Breast epithelium (tissue), 4 donors: ENCODE data around the gene KCNK4. TPM values are rescaled to one million over a fixed set of nuclear protein-coding genes. Genes with fewer than 3 reads are reported as not detected.

Source experiments
- DNase-seq, 2 donors: peaks; one replicate each; pipeline ENCODE4 v3.0.0-alpha.2; 2019; ENCODE audit warnings: low spot score in 2 of 2
- H3K27ac ChIP-seq, 2 donors: fragments of 200-600 bp; sonication (generic) in 1 of 2; one replicate each; pipeline ENCODE4 v1.5.1; 2016 to 2019; ENCODE audit warnings: mild to moderate bottlenecking in 1 of 2
- H3K27me3 ChIP-seq, 2 donors: fragments of 200-600 bp; sonication (generic) in 1 of 2; one replicate each; pipeline versions ENCODE4 v1.5.1 to v1.6.0; 2017 to 2019; ENCODE audit warnings: control low read depth in 1 of 2, mild to moderate bottlenecking in 1 of 2
- H3K36me3 ChIP-seq: fragments of 200-600 bp; one replicate; pipeline ENCODE4 v1.5.1; 2019
- H3K4me1 ChIP-seq, 2 donors: fragments of 200-600 bp; sonication (generic); one replicate each; pipeline ENCODE4 v1.5.1; 2016 to 2019; ENCODE audit warnings: control low read depth in 1 of 2
- H3K4me3 ChIP-seq, 3 donors: fragments of 200-600 bp; sonication (generic); 1 replicate in 2 of 3; 2 replicates in 1 of 3; pipeline ENCODE4 v1.5.1; 2016 to 2019; ENCODE audit warnings: mild to moderate bottlenecking in 3 of 3, moderate library complexity in 2 of 3
- H3K9me3 ChIP-seq, 2 donors: fragments of 200-600 bp; sonication (generic) in 1 of 2; one replicate each; pipeline ENCODE4 v1.5.1; 2016 to 2019; ENCODE audit warnings: control low read depth in 1 of 2
- POLR2A ChIP-seq: fragments of 450-650 bp; IDR thresholded peaks from one replicate; pipeline ENCODE4 v1.6.1; 2016; ENCODE audit warnings: antibody characterized with exemption, mild to moderate bottlenecking, moderate library complexity
- POLR2AphosphoS5 ChIP-seq, 3 donors: sonication (generic); formaldehyde crosslinking; IDR thresholded peaks; one replicate each; pipeline ENCODE4 v1.6.1; 2017; ENCODE audit warnings: antibody characterized with exemption in 3 of 3
- intact Hi-C: fragments of 100-400 bp; cut with DNase I; formaldehyde crosslinking; loops from one replicate; pipeline ENCODE4 v1.15.1; 2023; ENCODE audit warnings: low total_unique reads
- total RNA-seq, 3 donors: library from RNA; depleted of rRNA; stranded (reverse); fragments of >200 nt; gene quantifications; one replicate each; pipeline ENCODE4 v1.1.0, GENCODE V29; 2016
- TF ChIP-seq, protein P1 (sequence below), 3 donors: fragments of 450-650 bp; IDR thresholded peaks; one replicate each; pipeline ENCODE4 v1.5.1; 2016 to 2017; ENCODE audit warnings: antibody characterized with exemption in 3 of 3, mild to moderate bottlenecking in 3 of 3, moderate library complexity in 3 of 3

KCNK4 gene
- total RNA-seq, 3 donors from 2014 or later, result 2.3 TPM; not detected in 2

DNA sequence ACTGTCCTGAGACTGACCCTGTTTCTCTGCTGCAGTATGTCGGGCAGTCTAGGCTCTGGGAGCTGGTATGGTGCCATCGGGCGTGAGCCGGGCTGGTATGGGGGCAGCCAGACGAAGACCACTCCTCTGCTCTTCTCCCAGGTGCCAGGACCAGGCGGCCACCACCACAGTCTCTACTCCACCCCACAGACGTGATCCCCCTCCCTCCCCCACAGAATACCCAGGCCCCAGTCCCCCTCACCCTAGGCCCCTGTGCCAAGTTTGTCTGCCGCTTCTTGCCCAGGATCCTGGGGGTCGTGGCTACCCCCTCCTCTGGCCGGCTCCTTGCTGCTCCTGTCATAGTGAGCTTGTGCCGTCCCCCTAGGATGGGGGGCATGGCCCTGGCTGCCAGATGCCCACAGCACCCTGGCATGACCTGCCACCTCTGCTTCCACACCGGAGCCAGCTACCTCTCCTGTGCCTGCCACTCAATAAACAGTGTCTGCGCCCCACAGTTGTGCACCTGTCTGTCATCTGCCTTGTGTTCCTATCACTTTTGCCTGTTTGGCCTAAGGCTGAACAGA lies 2.0 kb upstream of the KCNK4 start:
- DNase-seq, result no peak
- Histone ChIP-seq H3K4me3 (no peak overlapping the region), H3K27me3 (peaks cover 8 to 26% of the 10 kb centered on the region in 2 donors), H3K9me3 (no peaks in the 10 kb centered on the region), H3K4me1 (peaks cover 16 to 19% of the 10 kb centered on the region in 2 donors), H3K27ac (no peak overlapping the region), H3K36me3 (no peaks in the 10 kb centered on the region)
- intact Hi-C loops, result no loop called here
- TF ChIP-seq POLR2AphosphoS5 (IDR thresholded peaks at IDR 0.05) (no peak), POLR2A (no peak)

DNA sequence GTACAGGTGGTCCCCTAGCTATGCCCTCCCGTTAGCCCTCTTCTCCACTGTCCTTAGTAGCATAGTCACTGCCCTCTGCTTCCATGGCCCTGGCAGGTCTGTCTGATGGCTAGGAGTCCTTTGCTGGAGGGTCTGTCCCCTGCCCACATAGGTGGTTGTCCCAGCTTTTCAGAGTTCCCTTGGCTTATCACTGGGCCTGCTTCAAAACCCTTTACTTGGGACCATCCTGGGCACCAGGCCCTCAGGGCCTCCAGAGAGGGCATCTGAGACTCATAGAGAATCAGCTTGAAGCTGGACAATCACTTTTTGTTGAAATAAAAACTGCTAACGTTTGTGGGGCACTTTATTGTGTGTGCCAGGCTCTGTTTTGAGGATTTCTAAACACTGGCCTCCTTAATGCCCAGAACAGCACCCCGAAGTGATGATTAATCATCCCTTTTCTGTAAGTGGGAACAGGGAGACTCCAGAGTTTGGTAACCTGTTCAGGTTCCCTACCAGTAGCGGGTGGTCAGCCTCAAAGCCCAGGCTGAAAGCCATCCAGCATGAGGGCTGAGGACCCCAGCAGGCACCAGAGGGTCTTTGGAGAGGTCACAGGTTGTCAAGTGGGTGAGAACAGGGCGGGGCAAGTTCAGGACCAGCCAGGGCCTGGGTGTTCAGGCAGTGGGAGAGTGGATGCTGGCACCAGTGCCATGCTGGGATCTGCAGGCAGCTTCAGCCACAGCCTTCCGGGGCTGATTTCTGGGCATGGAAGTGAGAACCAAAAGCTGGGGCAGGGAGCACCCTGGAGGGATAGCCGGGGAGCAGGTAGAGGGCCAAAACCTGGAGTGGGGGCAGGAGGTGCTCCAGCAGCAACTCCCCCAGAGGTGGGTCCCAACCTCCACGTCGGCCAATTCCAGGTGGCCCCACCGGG lies 495 bp upstream of the KCNK4 start:
- Histone ChIP-seq H3K36me3 (no peaks in the 10 kb centered on the region), H3K9me3 (no peaks in the 10 kb centered on the region), H3K4me3 (peak overlapping the region in 1 of 3 donors; percentile 64), H3K27ac (no peak overlapping the region), H3K4me1 (peaks cover 14 to 17% of the 10 kb centered on the region in 2 donors), H3K27me3 (peaks cover 8 to 26% of the 10 kb centered on the region in 2 donors)
- TF ChIP-seq, protein P1, sequence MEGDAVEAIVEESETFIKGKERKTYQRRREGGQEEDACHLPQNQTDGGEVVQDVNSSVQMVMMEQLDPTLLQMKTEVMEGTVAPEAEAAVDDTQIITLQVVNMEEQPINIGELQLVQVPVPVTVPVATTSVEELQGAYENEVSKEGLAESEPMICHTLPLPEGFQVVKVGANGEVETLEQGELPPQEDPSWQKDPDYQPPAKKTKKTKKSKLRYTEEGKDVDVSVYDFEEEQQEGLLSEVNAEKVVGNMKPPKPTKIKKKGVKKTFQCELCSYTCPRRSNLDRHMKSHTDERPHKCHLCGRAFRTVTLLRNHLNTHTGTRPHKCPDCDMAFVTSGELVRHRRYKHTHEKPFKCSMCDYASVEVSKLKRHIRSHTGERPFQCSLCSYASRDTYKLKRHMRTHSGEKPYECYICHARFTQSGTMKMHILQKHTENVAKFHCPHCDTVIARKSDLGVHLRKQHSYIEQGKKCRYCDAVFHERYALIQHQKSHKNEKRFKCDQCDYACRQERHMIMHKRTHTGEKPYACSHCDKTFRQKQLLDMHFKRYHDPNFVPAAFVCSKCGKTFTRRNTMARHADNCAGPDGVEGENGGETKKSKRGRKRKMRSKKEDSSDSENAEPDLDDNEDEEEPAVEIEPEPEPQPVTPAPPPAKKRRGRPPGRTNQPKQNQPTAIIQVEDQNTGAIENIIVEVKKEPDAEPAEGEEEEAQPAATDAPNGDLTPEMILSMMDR (IDR thresholded peaks at IDR 0.05), result no peak
- TF ChIP-seq POLR2AphosphoS5 (IDR thresholded peaks at IDR 0.05) (no peak), POLR2A (no peak)
- intact Hi-C loops, result no loop called here
- no peak for DNase-seq

DNA sequence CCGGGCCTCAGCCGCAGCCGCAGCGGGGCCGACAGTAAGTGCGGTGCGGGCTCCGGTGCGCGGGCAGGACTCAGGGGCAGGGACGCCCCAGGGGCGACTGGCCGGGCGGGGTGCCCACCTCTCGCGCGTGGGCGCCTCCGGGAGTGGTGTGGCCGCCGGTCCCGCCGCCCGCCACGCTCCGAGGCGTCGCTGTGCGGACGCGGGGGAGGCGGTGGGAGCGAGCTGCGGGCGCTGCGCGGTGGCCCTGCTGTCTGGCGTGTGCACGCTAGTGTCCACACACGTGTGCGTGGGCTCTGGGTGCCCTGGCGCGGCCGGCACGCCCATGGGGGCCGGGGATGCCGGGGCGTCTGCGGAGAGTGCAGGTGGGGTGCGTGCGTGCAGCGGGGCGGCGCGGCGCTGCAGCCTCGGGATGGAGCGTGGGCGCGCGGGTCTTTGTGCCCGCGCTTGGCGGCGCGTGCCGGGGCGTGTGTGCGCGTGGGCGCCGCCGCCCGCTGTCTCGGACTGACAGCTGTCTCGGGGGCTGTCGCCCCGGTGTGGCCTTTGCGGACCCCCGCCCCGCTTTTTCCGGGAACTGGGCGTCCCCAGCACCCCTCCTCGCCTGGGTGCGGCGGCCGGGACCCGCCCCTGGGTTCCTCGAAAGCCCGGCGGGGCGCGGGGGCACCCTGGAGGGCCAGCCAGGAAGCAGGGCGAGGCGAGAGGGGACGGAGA lies 804 bp downstream of the KCNK4 start:
- no peaks in the 10 kb centered on the region for H3K9me3 ChIP-seq
- no peaks in the 10 kb centered on the region for H3K36me3 ChIP-seq
- H3K4me3 ChIP-seq, result peak overlapping the region; percentile 31 to 64 (median 50)
- no peak overlapping the region for H3K27ac ChIP-seq
- peaks cover 10 to 14% of the 10 kb centered on the region in 2 donors for H3K4me1 ChIP-seq
- TF ChIP-seq POLR2A, result no peak
- TF ChIP-seq, protein P1 (IDR thresholded peaks at IDR 0.05), result no peak
- no peak for TF ChIP-seq POLR2AphosphoS5 (IDR thresholded peaks at IDR 0.05)
- peaks cover 8 to 33% of the 10 kb centered on the region in 2 donors for H3K27me3 ChIP-seq
- intact Hi-C loops, result no loop called here
- no peak for DNase-seq

DNA sequence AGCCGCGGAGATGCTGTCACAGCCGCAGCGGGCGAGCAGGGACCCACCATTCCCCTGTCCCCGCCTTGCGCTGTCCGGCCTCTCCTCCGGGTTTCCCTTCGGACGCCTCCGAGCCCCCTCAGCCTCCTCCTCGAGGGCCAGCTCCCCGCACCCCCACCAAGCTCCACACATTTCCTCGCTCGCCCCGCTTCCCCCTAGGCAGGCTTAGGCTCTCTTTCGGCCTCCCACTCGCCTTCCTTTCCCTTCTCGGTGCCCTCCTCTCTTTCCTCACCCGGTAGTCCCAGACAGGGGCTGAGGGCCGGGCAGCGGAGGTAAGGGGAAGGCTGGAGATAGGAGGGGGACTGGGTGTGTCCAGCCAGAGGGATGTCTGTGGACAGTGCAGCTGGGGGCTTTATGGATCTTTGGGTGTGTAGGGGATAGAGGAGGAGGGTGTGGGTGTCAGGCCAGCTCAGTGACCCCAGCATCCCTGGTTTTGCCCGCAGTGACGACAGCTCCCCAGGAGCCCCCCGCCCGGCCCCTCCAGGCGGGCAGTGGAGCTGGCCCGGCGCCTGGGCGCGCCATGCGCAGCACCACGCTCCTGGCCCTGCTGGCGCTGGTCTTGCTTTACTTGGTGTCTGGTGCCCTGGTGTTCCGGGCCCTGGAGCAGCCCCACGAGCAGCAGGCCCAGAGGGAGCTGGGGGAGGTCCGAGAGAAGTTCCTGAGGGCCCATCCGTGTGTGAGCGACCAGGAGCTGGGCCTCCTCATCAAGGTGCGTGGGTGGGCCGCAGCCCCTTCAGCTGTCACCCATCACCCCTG lies 1.6 kb downstream of the KCNK4 start:
- Histone ChIP-seq H3K9me3 (no peaks in the 10 kb centered on the region), H3K4me3 (peak overlapping the region; percentile 31 to 64 (median 50)), H3K27me3 (peaks cover 8 to 41% of the 10 kb centered on the region in 2 donors), H3K27ac (no peak overlapping the region), H3K4me1 (peaks cover 10 to 14% of the 10 kb centered on the region in 2 donors), H3K36me3 (no peaks in the 10 kb centered on the region)
- TF ChIP-seq POLR2AphosphoS5 (IDR thresholded peaks at IDR 0.05) (no peak), POLR2A (no peak)
- TF ChIP-seq, protein P1 (IDR thresholded peaks at IDR 0.05), result no peak
- intact Hi-C loops, result no loop called here
- DNase-seq, result no peak

DNA sequence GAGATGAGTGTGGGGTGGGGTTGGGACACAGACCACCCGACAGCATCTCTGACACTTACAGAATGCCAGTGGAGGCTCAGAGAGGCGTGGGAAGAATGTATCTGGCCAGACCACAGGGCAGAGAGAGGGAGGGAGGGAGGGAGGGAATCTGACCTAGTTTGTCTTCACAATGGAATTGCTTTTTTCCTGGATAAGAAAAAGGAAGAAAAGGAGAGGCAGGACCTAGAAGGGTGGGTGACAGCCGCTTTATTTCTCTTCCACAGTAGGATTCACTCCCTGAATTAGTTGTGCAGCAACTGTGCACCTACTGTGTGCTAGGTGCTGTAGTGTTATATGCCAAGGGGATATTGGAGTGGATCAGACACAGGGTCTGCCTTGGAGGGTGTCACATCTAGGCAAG lies 3.7 kb downstream of the KCNK4 start:
- H3K4me3 ChIP-seq, result no peak overlapping the region
- no peak overlapping the region for H3K27ac ChIP-seq
- peaks cover 11 to 55% of the 10 kb centered on the region in 2 donors for H3K27me3 ChIP-seq
- intact Hi-C loops, result no loop called here
- TF ChIP-seq POLR2A (no peak), POLR2AphosphoS5 (IDR thresholded peaks at IDR 0.05) (no peak)
- TF ChIP-seq, protein P1 (IDR thresholded peaks at IDR 0.05), result no peak
- no peaks in the 10 kb centered on the region for H3K9me3 ChIP-seq
- H3K4me1 ChIP-seq, result peaks cover 13 to 22% of the 10 kb centered on the region in 2 donors
- H3K36me3 ChIP-seq, result no peaks in the 10 kb centered on the region
- no peak for DNase-seq
